HEK293 (cell line): Measurements from ENCODE around the gene CAMK1G.

Experiments used
- CTCF ChIP-seq: fragments of 450-650 bp; formaldehyde crosslinking; IDR thresholded peaks from 2 replicates; pipeline ENCODE4 v1.5.1; 2016; ENCODE audit warnings: missing biosample characterization, missing genetic modification characterization
- EGR2 ChIP-seq: fragments of 450-650 bp; formaldehyde crosslinking; IDR thresholded peaks from 2 replicates; pipeline ENCODE4 v1.5.1; 2016; ENCODE audit warnings: low read depth, missing biosample characterization, missing genetic modification characterization
- GLIS1 ChIP-seq: fragments of 450-650 bp; formaldehyde crosslinking; IDR thresholded peaks from 2 replicates; pipeline ENCODE4 v1.5.1; 2016; ENCODE audit warnings: missing biosample characterization, missing genetic modification characterization
- MYNN ChIP-seq: fragments of 450-650 bp; formaldehyde crosslinking; IDR thresholded peaks from 2 replicates; pipeline ENCODE4 v1.5.1; 2016; ENCODE audit warnings: missing biosample characterization, missing genetic modification characterization, borderline replicate concordance
- OSR2 ChIP-seq: fragments of 450-650 bp; formaldehyde crosslinking; IDR thresholded peaks from 2 replicates; pipeline ENCODE4 v1.5.1; 2016; ENCODE audit warnings: missing biosample characterization, missing genetic modification characterization
- REST ChIP-seq: fragments of 450-650 bp; formaldehyde crosslinking; IDR thresholded peaks from 2 replicates; pipeline ENCODE4 v1.5.1; 2016; ENCODE audit warnings: missing biosample characterization, missing genetic modification characterization
- ZBTB1 ChIP-seq: fragments of 450-650 bp; formaldehyde crosslinking; IDR thresholded peaks from 2 replicates; pipeline ENCODE4 v1.5.1; 2016; ENCODE audit warnings: missing biosample characterization, missing genetic modification characterization
- ZBTB48 ChIP-seq: fragments of 450-650 bp; formaldehyde crosslinking; IDR thresholded peaks from 2 replicates; pipeline ENCODE4 v1.5.1; 2016; ENCODE audit warnings: missing biosample characterization, missing genetic modification characterization
- ZNF266 ChIP-seq: fragments of 450-650 bp; formaldehyde crosslinking; IDR thresholded peaks from 2 replicates; pipeline ENCODE4 v1.5.1; 2016; ENCODE audit warnings: missing biosample characterization, missing genetic modification characterization, low read depth
- ZNF416 ChIP-seq: fragments of 450-650 bp; formaldehyde crosslinking; IDR thresholded peaks from 2 replicates; pipeline ENCODE4 v1.5.1; 2016; ENCODE audit warnings: missing biosample characterization, missing genetic modification characterization
- ZNF660 ChIP-seq: fragments of 450-650 bp; IDR thresholded peaks from 2 replicates; pipeline ENCODE4 v1.5.1; 2018; ENCODE audit warnings: missing biosample characterization, mild to moderate bottlenecking, missing genetic modification characterization
- ZSCAN5A ChIP-seq: fragments of 450-650 bp; formaldehyde crosslinking; IDR thresholded peaks from 2 replicates; pipeline ENCODE4 v1.5.1; 2016; ENCODE audit warnings: missing biosample characterization, missing genetic modification characterization

- TF ChIP-seq OSR2 (tag by site-specific recombination) (no peak), REST (tag by site-specific recombination) (no peak), ZNF266 (no peak), ZBTB1 (tag by site-specific recombination) (no peak), ZNF416 (tag by site-specific recombination) (no peak), ZBTB48 (tag by site-specific recombination) (no peak), CTCF (peak; percentile 90), EGR2 (tag by site-specific recombination) (0 out of 2 replicates have a peak, but pooled peaks have one; percentile 6), ZSCAN5A (no peak), ZNF660 (tag by site-specific recombination) (peak; percentile 44; the same call in 1 of the 2 replicates), MYNN (tag by site-specific recombination) (no peak), GLIS1 (tag by site-specific recombination) (no peak)
Measured at GRCh38 chr1:209627732-209628196, 44.2 kb downstream of the CAMK1G start.
